NT2/D1 (cell line): ENCODE results near the gene DGAT2.
A peak's percentile ranks its signal among the peaks of the same experiment; 100 is the strongest.

Experiments
- DNase-seq: peaks from one replicate; pipeline ENCODE4 v3.0.0-alpha.2; 2011; ENCODE audit warnings: low read depth, low spot score
- H3K27me3 ChIP-seq: 2 replicates; pipeline ENCODE4 v1.6.0; 2011; ENCODE audit warnings: mild to moderate bottlenecking; ENCODE audit not compliant: insufficient read length, insufficient read depth
- H3K36me3 ChIP-seq: 2 replicates; pipeline ENCODE4 v1.6.1; 2011; ENCODE audit warnings: mild to moderate bottlenecking, low read length, mixed read lengths; ENCODE audit not compliant: insufficient read depth, insufficient read length
- H3K4me1 ChIP-seq: 2 replicates; pipeline ENCODE4 v1.5.1; 2011; ENCODE audit not compliant: insufficient read depth, insufficient read length
- H3K4me3 ChIP-seq: 2 replicates; pipeline ENCODE4 v1.5.1; 2011; ENCODE audit warnings: low read depth; ENCODE audit not compliant: insufficient read length
- H3K9ac ChIP-seq: 2 replicates; pipeline ENCODE4 v1.6.0; 2011; ENCODE audit warnings: low read depth; ENCODE audit not compliant: insufficient read length
- H3K9me3 ChIP-seq: 2 replicates; pipeline ENCODE4 v1.5.1; 2011; ENCODE audit warnings: mild to moderate bottlenecking, low read length; ENCODE audit not compliant: insufficient read depth
- SUZ12 ChIP-seq: IDR thresholded peaks from 2 replicates; pipeline ENCODE4 v1.6.1; 2011; ENCODE audit not compliant: insufficient read length, insufficient read depth; ENCODE audit errors: extremely low read depth
- YY1 ChIP-seq: IDR thresholded peaks from 2 replicates; pipeline ENCODE4 v1.6.1; 2011; ENCODE audit not compliant: insufficient read length, insufficient read depth
- ZNF274 ChIP-seq: IDR thresholded peaks from 2 replicates; pipeline ENCODE4 v1.6.1; 2011; ENCODE audit warnings: mild to moderate bottlenecking, low read depth, low read length

Gene DGAT2, protein sequence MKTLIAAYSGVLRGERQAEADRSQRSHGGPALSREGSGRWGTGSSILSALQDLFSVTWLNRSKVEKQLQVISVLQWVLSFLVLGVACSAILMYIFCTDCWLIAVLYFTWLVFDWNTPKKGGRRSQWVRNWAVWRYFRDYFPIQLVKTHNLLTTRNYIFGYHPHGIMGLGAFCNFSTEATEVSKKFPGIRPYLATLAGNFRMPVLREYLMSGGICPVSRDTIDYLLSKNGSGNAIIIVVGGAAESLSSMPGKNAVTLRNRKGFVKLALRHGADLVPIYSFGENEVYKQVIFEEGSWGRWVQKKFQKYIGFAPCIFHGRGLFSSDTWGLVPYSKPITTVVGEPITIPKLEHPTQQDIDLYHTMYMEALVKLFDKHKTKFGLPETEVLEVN

DNA sequence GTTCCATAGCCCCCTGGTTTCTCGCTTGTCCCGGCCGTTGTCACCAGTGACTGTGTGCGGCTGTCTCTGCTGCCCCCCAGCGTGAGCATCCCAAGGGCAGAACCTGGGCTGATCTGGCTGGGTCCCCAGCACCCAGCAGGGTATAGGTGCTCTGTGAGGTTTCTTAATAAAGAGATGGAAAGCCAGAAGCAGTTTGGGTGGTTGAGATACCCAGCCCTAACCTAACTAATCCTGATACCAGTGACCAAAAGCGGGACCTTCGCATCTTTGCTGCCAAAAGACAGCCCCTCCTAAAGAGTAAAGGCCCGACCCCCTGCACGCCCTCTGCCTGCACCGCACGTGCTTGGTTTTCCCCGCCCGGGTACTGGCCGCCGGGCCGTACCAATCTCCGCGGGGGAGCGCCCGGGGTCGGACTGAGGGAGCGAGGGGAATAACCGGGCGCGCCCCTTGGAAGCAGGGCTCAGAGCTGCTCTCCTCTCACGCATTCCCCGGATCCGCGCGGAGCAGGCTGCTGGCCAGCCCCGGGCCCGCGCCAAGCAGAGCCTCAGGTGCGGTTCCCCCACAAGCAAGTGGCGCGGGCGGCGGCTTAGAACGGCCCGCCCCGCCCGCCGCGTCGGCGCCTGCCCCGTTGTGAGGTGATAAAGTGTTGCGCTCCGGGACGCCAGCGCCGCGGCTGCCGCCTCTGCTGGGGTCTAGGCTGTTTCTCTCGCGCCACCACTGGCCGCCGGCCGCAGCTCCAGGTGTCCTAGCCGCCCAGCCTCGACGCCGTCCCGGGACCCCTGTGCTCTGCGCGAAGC is at the start of gene DGAT2:
DGAT2 (plus strand) TSS at position 667 of the 797 bp plus-strand sequence. CDS start 214 bp downstream, outside the sequence.
- Histone ChIP-seq H3K27me3 (peaks cover 39% of the 10 kb centered on the region), H3K9me3 (peaks cover 8% of the 10 kb centered on the region; the same call in 1 of the 2 replicates), H3K4me3 (peak within 1 kb of the TSS; percentile 43), H3K9ac (peak within 1 kb of the TSS; percentile 82), H3K36me3 (no peaks in the 10 kb centered on the region), H3K4me1 (peaks cover 4% of the 10 kb centered on the region)
- TF ChIP-seq ZNF274: no peak
- no peak for TF ChIP-seq SUZ12
- TF ChIP-seq YY1: no peak
- DNase-seq: peak; percentile 56

DNA sequence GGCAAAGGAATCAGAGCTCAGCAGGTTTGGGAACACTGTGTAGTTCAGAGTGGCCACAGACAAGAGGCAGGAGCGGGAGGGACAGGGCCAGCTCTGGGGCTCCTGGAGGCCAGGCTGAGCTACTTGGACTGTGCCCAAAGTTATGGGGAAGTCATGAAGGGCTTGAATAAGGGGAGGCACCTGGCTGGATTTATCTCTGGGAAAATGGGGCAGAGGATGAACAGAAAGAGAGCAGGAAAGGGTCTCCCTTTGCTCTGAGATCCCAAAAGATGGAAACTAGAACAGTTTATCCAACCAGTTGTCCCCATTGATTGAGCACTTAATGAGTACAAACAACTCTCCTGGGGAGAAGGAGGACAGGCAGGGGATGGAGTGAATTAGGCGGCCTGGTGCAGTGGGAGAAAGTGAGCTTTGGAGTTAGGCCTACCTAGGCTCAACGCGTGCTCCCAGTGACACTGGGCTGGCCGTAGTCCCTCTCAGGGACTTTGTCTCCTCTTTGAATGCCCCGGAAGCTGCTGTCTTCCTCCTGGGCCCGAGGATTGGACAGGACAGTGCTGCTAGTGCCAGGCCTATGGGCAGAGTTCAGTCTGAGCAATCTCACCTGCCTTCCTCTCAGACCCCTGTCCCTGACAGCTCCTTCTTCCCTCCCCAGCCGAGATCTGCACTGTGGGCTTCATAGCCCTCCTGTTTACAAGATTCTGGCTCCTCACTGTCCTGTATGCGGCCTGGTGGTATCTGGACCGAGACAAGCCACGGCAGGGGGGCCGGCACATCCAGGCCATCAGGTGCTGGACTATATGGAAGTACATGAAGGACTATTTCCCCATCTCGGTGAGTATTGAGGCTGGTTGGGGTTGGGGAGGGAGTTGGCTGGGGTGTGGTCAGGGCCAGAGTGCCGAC is 49.0 kb upstream of the DGAT2 start:
- TF ChIP-seq YY1 (no peak), ZNF274 (no peak), SUZ12 (no peak)
- peaks cover 12% of the 10 kb centered on the region for H3K27me3 ChIP-seq
- no peak overlapping the region for H3K4me3 ChIP-seq
- no peak for DNase-seq
- no peaks in the 10 kb centered on the region for H3K36me3 ChIP-seq
- H3K9ac ChIP-seq: no peak overlapping the region
- H3K9me3 ChIP-seq: no peaks in the 10 kb centered on the region
- H3K4me1 ChIP-seq: peaks cover 14% of the 10 kb centered on the region

DNA sequence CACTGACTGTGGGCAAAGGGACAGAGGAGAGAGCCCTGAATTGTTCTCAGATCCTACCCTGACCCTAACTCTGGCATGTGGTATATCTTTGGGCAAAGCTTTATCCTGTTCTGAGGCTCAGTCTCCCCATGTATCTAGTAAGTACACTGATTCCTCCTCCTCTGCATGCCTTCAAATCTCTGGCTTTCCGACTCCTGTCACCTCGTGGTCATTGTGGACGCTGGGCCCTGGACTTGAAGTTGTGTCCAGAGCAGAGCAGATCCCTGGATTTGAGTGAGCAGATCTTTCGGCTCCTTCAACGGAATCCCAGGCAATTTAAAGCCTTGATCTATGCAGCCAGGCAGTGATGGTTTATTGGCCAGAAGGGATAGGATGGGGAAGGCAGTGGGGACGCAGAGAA is 47.9 kb upstream of the DGAT2 start:
- H3K36me3 ChIP-seq: no peaks in the 10 kb centered on the region
- no peak overlapping the region for H3K4me3 ChIP-seq
- DNase-seq: no peak
- TF ChIP-seq ZNF274 (no peak), YY1 (no peak), SUZ12 (no peak)
- no peak overlapping the region for H3K9ac ChIP-seq
- H3K4me1 ChIP-seq: peaks cover 14% of the 10 kb centered on the region
- H3K27me3 ChIP-seq: peaks cover 12% of the 10 kb centered on the region
- H3K9me3 ChIP-seq: no peaks in the 10 kb centered on the region

DNA sequence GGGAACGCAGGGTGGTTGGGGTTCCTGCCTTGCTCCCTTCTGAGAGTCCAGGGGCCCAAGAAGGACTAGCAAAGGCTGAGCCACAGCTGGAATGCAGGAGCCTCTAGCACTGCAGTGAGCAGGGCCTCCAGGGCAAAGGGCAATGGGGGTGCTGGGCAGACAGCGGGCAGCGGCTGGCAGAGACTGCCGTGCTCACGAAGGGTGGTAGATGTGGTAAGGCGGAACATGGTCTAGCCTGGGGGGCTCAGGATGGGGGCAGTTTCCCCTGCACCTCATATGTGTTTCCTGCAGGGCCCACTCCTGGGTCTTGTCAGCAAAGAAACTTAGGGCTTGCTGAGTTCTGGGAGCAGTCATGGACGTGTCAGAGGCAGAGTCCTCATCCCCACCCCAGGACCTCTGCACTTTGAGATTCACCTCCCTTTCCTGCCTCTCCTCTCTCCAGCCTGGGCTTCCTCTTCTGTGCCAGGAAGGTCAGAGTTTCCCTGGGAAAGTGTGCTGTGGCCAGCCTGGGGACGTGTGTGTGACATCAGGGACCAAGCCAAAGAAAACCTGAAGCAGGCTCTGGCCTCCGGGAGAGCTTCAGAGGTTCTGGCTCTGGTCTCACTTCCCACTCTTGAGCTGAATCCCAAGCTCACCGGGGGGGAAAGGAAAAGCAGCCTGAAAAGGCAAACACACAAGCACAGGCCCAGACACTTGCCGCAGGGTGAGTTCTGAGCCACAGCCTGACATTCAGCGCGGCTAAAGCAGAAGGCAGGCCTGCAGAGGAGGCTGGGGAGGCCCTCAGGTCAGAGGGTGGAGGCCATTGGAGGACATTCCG is 46.5 kb upstream of the DGAT2 start:
- H3K4me1 ChIP-seq: peaks cover 16% of the 10 kb centered on the region
- H3K9me3 ChIP-seq: no peaks in the 10 kb centered on the region
- no peak overlapping the region for H3K9ac ChIP-seq
- H3K4me3 ChIP-seq: no peak overlapping the region
- no peaks in the 10 kb centered on the region for H3K36me3 ChIP-seq
- DNase-seq: no peak
- peaks cover 12% of the 10 kb centered on the region for H3K27me3 ChIP-seq
- no peak for TF ChIP-seq ZNF274
- TF ChIP-seq YY1: no peak
- TF ChIP-seq SUZ12: no peak

- H3K9me3 ChIP-seq: no peaks in the 10 kb centered on the region
- H3K4me3 ChIP-seq: no peak overlapping the region
- peaks cover 12% of the 10 kb centered on the region for H3K27me3 ChIP-seq
- DNase-seq: no peak
- H3K9ac ChIP-seq: no peak overlapping the region
- TF ChIP-seq ZNF274: no peak
- TF ChIP-seq SUZ12: no peak
- no peak for TF ChIP-seq YY1
- peaks cover 16% of the 10 kb centered on the region for H3K4me1 ChIP-seq
- H3K36me3 ChIP-seq: no peaks in the 10 kb centered on the region
Observed at GRCh38 chr11:75722669-75723042, 45.9 kb upstream of the DGAT2 start.

DNA sequence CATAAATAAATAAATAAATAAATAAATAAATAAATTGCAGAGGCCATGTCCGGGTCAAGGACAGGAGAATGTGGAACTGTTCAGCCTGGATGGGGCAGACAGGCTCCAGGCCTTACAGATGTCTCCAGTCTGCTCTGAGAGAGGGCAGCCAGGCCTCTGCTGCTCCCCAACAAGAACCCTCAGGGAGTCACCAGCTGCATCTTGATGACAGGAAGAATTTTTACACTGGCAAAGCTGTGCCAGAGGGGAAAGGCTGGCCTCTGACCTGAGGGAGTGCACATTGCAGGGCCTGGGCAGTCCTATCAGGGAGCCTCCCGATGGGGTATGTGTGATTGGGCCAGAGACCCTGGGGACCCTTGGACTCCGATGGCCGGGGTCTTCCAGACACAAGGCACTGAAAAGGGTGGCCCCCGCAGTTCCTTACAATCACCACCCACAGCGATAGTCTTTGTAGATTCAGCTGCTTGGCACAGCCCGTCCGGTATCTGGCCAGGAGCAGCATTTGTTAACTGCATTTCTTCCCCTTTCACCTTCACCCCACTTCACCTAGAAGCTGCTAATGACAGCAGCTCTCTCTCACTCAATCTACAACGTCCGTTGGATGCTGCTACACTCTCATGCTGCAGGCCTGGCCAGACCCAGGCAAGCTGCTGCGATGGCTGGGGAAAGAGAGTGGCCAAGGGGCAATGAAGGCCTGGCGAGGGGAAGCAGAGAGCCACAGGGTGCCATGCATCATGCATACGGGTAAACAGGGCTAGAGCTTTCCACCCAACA is 42.8 kb upstream of the DGAT2 start:
- H3K36me3 ChIP-seq: no peaks in the 10 kb centered on the region
- TF ChIP-seq ZNF274: no peak
- TF ChIP-seq YY1: no peak
- TF ChIP-seq SUZ12: no peak
- H3K27me3 ChIP-seq: no peaks in the 10 kb centered on the region
- DNase-seq: no peak
- H3K9me3 ChIP-seq: no peaks in the 10 kb centered on the region
- peaks cover 12% of the 10 kb centered on the region for H3K4me1 ChIP-seq
- no peak overlapping the region for H3K4me3 ChIP-seq
- H3K9ac ChIP-seq: no peak overlapping the region
